ENCODE results near the gene ZNF518A.

DNA sequence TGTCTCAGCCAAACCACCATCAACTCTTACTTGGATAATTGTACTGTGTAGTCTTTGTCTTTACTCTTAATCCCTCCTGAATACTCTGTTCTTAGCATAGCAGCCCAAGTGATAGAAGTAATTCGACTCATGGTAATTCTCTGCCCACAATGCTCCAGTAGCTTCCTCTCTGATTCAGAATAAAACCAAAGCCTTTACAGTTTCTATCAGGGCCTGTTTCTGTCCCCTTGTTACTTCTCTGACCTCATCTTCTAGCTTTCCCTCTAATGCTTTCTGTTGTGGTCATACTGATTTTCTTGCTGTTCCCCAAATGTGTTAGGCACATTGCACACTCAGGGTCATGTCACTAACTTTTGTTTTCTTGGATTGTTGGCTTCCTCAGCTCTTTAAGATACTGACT lies 8.0 kb downstream of the ZNF518A start:
- TF ChIP-seq, protein P1, sequence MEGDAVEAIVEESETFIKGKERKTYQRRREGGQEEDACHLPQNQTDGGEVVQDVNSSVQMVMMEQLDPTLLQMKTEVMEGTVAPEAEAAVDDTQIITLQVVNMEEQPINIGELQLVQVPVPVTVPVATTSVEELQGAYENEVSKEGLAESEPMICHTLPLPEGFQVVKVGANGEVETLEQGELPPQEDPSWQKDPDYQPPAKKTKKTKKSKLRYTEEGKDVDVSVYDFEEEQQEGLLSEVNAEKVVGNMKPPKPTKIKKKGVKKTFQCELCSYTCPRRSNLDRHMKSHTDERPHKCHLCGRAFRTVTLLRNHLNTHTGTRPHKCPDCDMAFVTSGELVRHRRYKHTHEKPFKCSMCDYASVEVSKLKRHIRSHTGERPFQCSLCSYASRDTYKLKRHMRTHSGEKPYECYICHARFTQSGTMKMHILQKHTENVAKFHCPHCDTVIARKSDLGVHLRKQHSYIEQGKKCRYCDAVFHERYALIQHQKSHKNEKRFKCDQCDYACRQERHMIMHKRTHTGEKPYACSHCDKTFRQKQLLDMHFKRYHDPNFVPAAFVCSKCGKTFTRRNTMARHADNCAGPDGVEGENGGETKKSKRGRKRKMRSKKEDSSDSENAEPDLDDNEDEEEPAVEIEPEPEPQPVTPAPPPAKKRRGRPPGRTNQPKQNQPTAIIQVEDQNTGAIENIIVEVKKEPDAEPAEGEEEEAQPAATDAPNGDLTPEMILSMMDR (IDR thresholded peaks at IDR 0.05; ENCODE audit: low read depth, low read length, poor library complexity, severe bottlenecking), result no peak
- TF ChIP-seq EZH2phosphoT487 (IDR thresholded peaks at IDR 0.05; ENCODE audit: borderline replicate concordance, low read length), result no peak
